GM19351 (cell line): ENCODE data around the gene KMO.

ENCODE experiments used
- ATAC-seq: cut with Tn5 transposase; IDR thresholded peaks from one replicate; pipeline ENCODE4 v1.9.1; 2021; ENCODE audit warnings: mild to moderate bottlenecking, moderate library complexity; ENCODE audit not compliant: unreplicated experiment

KMO gene

GRCh38 chr1:241536304-241536703, 4.1 kb downstream of the KMO start:
- no peak for ATAC-seq

- no peak for ATAC-seq
These were observed 4.8 kb downstream of the KMO start for GRCh38 chr1:241536969-241537368.

GRCh38 chr1:241542199-241542907, 10.2 kb downstream of the KMO start:
- ATAC-seq: peak; percentile 53

GRCh38 chr1:241548008-241548407, 15.8 kb downstream of the KMO start:
- no peak for ATAC-seq

GRCh38 chr1:241550318-241550717, 18.1 kb downstream of the KMO start:
- ATAC-seq: no peak

- peak; percentile 80 for ATAC-seq
These were observed 19.8 kb downstream of the KMO start for GRCh38 chr1:241551759-241552638.

- ATAC-seq: no peak
These were observed 21.9 kb downstream of the KMO start for GRCh38 chr1:241553886-241554592.

GRCh38 chr1:241555526-241555925, 23.3 kb downstream of the KMO start:
- ATAC-seq: no peak

GRCh38 chr1:241557031-241557430, 24.9 kb downstream of the KMO start:
- ATAC-seq: no peak

GRCh38 chr1:241557551-241558193, 25.5 kb downstream of the KMO start:
- no peak for ATAC-seq

GRCh38 chr1:241560146-241560848, 28.1 kb downstream of the KMO start:
- ATAC-seq: no peak

- ATAC-seq: no peak
These were observed 28.6 kb downstream of the KMO start for GRCh38 chr1:241560849-241561187.

GRCh38 chr1:241569848-241570247, 37.7 kb downstream of the KMO start:
- ATAC-seq: no peak

GRCh38 chr1:241574154-241574553, 42.0 kb downstream of the KMO start:
- no peak for ATAC-seq

- ATAC-seq: no peak
These were observed 47.3 kb downstream of the KMO start for GRCh38 chr1:241579434-241579833.

GRCh38 chr1:241582921-241583321, 50.7 kb downstream of the KMO start:
- ATAC-seq: no peak

GRCh38 chr1:241586905-241587512, 54.8 kb downstream of the KMO start:
- no peak for ATAC-seq

GRCh38 chr1:241589521-241589920, 57.3 kb downstream of the KMO start:
- no peak for ATAC-seq

GRCh38 chr1:241590719-241591118, 58.5 kb downstream of the KMO start:
- ATAC-seq: no peak

- no peak for ATAC-seq
These were observed 59.1 kb downstream of the KMO start for GRCh38 chr1:241591317-241591716.
